Neural cell (in vitro differentiated cells): ENCODE data around the gene TAB3. TPM values are rescaled to one million over a fixed set of nuclear protein-coding genes. Genes with fewer than 3 reads are reported as not detected.

Experiments
- H2AFZ ChIP-seq: fragments of 200-600, 300-800 bp; sonication (generic), shearing (Covaris generic); 2 replicates; pipeline ENCODE4 v1.6.0; 2014; ENCODE audit warnings: low read depth, mild to moderate bottlenecking, antibody characterized with exemption, low read length, moderate library complexity
- H3F3A ChIP-seq: fragments of 200-600 bp; shearing (Covaris generic); 2 replicates; pipeline ENCODE4 v1.6.1; 2016; ENCODE audit warnings: mild to moderate bottlenecking, moderate library complexity, mixed read lengths, antibody characterized with exemption, low read length; ENCODE audit not compliant: insufficient read depth, poor library complexity, severe bottlenecking
- H3K27ac ChIP-seq: fragments of 200-600, 300-800 bp; sonication (generic), shearing (Covaris generic); 2 replicates; pipeline ENCODE4 v1.5.1; 2014; ENCODE audit warnings: mild to moderate bottlenecking, low read length, moderate library complexity
- H3K27me3 ChIP-seq: fragments of 300-800, 200-600 bp; sonication (generic), shearing (Covaris generic); 2 replicates; pipeline ENCODE4 v1.6.0; 2014; ENCODE audit warnings: mild to moderate bottlenecking, low read depth, low read length, moderate library complexity; ENCODE audit not compliant: insufficient read depth
- H3K36me3 ChIP-seq: fragments of 300-800, 200-600 bp; sonication (generic), shearing (Covaris generic); 2 replicates; pipeline ENCODE4 v1.5.1; 2014; ENCODE audit warnings: mild to moderate bottlenecking, antibody characterized with exemption, low read length, moderate library complexity; ENCODE audit not compliant: insufficient read depth
- H3K4me2 ChIP-seq: fragments of 300-800, 200-600 bp; sonication (generic), shearing (Covaris generic); 2 replicates; pipeline ENCODE4 v1.6.0; 2014; ENCODE audit warnings: mild to moderate bottlenecking, low read length
- H3K4me3 ChIP-seq: fragments of 300-800, 200-600 bp; sonication (generic), shearing (Covaris generic); 2 replicates; pipeline ENCODE4 v1.5.1; 2014; ENCODE audit warnings: mild to moderate bottlenecking, low read length, moderate library complexity
- H3K79me2 ChIP-seq: fragments of 200-600 bp; shearing (Covaris generic); replicated peaks from 2 replicates; pipeline ENCODE4 v1.6.0; 2014; ENCODE audit warnings: mild to moderate bottlenecking, low read length, moderate library complexity; ENCODE audit not compliant: insufficient read depth
- H3K9ac ChIP-seq: fragments of 300-800, 200-600 bp; sonication (generic), shearing (Covaris generic); 2 replicates; pipeline ENCODE4 v1.6.1; 2016; ENCODE audit warnings: mild to moderate bottlenecking, low read length, mixed read lengths
- H3K9me2 ChIP-seq: fragments of 200-600 bp; shearing (Covaris generic); 2 replicates; pipeline ENCODE4 v1.6.1; 2016; ENCODE audit warnings: mild to moderate bottlenecking, low read length, mixed read lengths; ENCODE audit not compliant: insufficient read depth
- H3K9me3 ChIP-seq: fragments of 200-600, 300-800 bp; sonication (generic), shearing (Covaris generic); 2 replicates; pipeline ENCODE4 v1.6.1; 2016; ENCODE audit warnings: mild to moderate bottlenecking, mixed run types, low read length, moderate library complexity, mixed read lengths
- H4K20me1 ChIP-seq: fragments of 200-600 bp; shearing (Covaris generic); 2 replicates; pipeline ENCODE4 v1.6.1; 2016; ENCODE audit warnings: mild to moderate bottlenecking, mixed run types; ENCODE audit not compliant: insufficient read depth
- CTCF ChIP-seq: fragments of 450-650 bp; IDR thresholded peaks from 2 replicates; pipeline ENCODE4 v1.5.1; 2014; ENCODE audit warnings: antibody characterized with exemption, mild to moderate bottlenecking, moderate library complexity; ENCODE audit not compliant: poor library complexity, severe bottlenecking
- EP300 ChIP-seq: fragments of 450-650 bp; conservative IDR thresholded peaks from 2 replicates; pipeline ENCODE4 v1.6.1; 2014; ENCODE audit warnings: antibody characterized with exemption, mild to moderate bottlenecking, moderate library complexity; ENCODE audit not compliant: poor library complexity, severe bottlenecking
- EZH2 ChIP-seq: fragments of 200-600, 300-800 bp; shearing (Covaris generic), sonication (generic); IDR thresholded peaks from 2 replicates; pipeline ENCODE4 v1.6.1; 2014; ENCODE audit warnings: antibody characterized with exemption, low read length, borderline replicate concordance, mild to moderate bottlenecking; ENCODE audit not compliant: insufficient read depth, poor library complexity, severe bottlenecking
- MXI1 ChIP-seq: fragments of 450-650 bp; conservative IDR thresholded peaks from 2 replicates; pipeline ENCODE4 v1.6.1; 2014; ENCODE audit warnings: antibody characterized with exemption, mild to moderate bottlenecking; ENCODE audit not compliant: poor library complexity, severe bottlenecking
- POLR2AphosphoS5 ChIP-seq: IDR thresholded peaks from 2 replicates; pipeline ENCODE4 v1.6.1; 2012
- RAD21 ChIP-seq: fragments of 450-650 bp; conservative IDR thresholded peaks from 2 replicates; pipeline ENCODE4 v1.6.1; 2014; ENCODE audit warnings: antibody characterized with exemption, mild to moderate bottlenecking, moderate library complexity
- REST ChIP-seq: IDR thresholded peaks from 2 replicates; pipeline ENCODE4 v1.6.1; 2012; ENCODE audit warnings: borderline replicate concordance
- SMC3 ChIP-seq: fragments of 450-650 bp; conservative IDR thresholded peaks from 2 replicates; pipeline ENCODE4 v1.6.1; 2014; ENCODE audit warnings: antibody characterized with exemption, mild to moderate bottlenecking, moderate library complexity; ENCODE audit not compliant: poor library complexity
- TAF1 ChIP-seq: IDR thresholded peaks from 2 replicates; pipeline ENCODE4 v1.6.1; 2012; ENCODE audit warnings: low read depth
- polyA plus RNA-seq: library from polyadenylated mRNA; depleted of rRNA; stranded (reverse); fragments of >200 nt; gene quantifications from 2 replicates; pipeline ENCODE4 v1.2.3, GENCODE V29; 2014

The TAB3 gene
- polyA plus RNA-seq, 1 donor from 2014 or later, result 28.7 TPM

- no peaks in the 10 kb centered on the region for H3K27me3 ChIP-seq
- no peak overlapping the region for H3K4me3 ChIP-seq
- no peaks in the 10 kb centered on the region for H3K79me2 ChIP-seq
- no peaks in the 10 kb centered on the region for H3K36me3 ChIP-seq
- no peaks in the 10 kb centered on the region for H3F3A ChIP-seq
- H3K9me3 ChIP-seq, result no peaks in the 10 kb centered on the region
- H2AFZ ChIP-seq, result no peak overlapping the region
- H3K4me2 ChIP-seq, result no peak overlapping the region
- no peak for TF ChIP-seq RAD21
- no peak for TF ChIP-seq MXI1
- no peak for TF ChIP-seq TAF1
- TF ChIP-seq POLR2AphosphoS5, result no peak
- TF ChIP-seq REST, result no peak
- no peak for TF ChIP-seq EP300
- TF ChIP-seq EZH2, result no peak
- TF ChIP-seq SMC3, result no peak
- no peak for TF ChIP-seq CTCF
- no peak overlapping the region for H3K9ac ChIP-seq
- no peaks in the 10 kb centered on the region for H3K9me2 ChIP-seq
- H4K20me1 ChIP-seq, result no peaks in the 10 kb centered on the region
- no peak overlapping the region for H3K27ac ChIP-seq
These were observed 74.1 kb downstream of the TAB3 start for GRCh38 chrX:30814978-30815377.

GRCh38 chrX:30812326-30812725, 76.7 kb downstream of the TAB3 start:
- H3K9me3 ChIP-seq, result no peaks in the 10 kb centered on the region
- H2AFZ ChIP-seq, result no peak overlapping the region

More at GRCh38 chrX:30812326-30812725, 76.7 kb downstream of the TAB3 start:
- Histone ChIP-seq H3K9me2 (no peaks in the 10 kb centered on the region), H3K79me2 (no peaks in the 10 kb centered on the region), H3K36me3 (no peaks in the 10 kb centered on the region), H4K20me1 (no peaks in the 10 kb centered on the region), H3K9ac (no peak overlapping the region), H3K4me2 (no peak overlapping the region), H3F3A (no peaks in the 10 kb centered on the region), H3K27ac (no peak overlapping the region), H3K4me3 (no peak overlapping the region), H3K27me3 (no peaks in the 10 kb centered on the region)
- TF ChIP-seq EZH2 (no peak), POLR2AphosphoS5 (no peak), EP300 (no peak), RAD21 (no peak), CTCF (no peak), REST (no peak), SMC3 (no peak), MXI1 (no peak), TAF1 (no peak)
